ENCODE data around the gene DTX2. TPM values are rescaled to one million over a fixed set of nuclear protein-coding genes. Genes with fewer than 3 reads are reported as not detected.
"Not testable (repeated sequence)": the region's sequence is repeated elsewhere in the genome, so short reads cannot be mapped to it uniquely, and the experiment has no call there.

Gene DTX2
- polyA plus RNA-seq, 3 donors: 10.0 to 17.5 (median 16.0) TPM

DNA sequence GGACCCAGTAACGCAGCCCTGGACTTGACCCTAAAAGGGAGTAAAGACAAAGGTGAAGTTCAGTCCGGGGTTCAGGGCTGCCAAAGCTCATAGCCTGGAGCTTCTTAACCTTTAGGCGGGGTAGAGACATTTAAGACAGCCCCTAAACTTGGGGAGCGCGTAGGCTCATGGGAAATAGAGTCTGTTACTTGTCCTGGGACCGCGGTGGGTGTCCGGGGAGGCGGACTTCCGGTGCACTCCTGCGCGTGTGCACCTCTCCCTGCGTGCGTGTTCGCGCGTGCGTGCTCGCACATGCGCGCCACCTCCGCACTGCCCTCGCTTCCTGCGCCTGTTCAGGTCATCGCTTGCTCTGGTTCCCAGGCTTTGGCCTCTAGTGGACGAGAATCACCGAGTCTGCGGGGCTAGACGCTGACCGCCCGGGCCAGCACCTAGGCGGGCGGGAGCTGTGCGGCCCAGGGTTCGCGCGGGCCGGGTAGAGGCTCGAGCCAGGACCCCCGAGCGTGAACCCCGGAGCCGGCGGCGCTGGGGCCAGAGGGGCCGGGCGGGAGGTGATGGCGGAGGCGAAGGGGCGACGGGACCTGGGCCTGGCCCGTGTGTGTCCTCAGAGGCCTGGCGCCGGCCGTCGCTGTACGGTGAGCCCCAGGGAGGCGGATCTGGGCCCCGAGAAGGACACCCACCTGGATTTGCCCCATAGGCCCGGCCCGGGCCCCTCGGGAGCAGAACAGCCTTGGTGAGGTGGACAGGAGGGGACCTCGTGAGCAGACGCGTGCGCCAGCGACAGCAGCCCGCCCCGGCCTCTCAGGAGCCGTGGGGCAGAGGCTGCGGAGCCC lies 87.7 kb downstream of the DTX2 start:
- 1% methylated on average over 53 to 71 of the region's 71 CpGs for WGBS, 3 donors
- not testable (repeated sequence) for H3K27ac ChIP-seq (ENCODE audit: low read depth, low read length)

DNA sequence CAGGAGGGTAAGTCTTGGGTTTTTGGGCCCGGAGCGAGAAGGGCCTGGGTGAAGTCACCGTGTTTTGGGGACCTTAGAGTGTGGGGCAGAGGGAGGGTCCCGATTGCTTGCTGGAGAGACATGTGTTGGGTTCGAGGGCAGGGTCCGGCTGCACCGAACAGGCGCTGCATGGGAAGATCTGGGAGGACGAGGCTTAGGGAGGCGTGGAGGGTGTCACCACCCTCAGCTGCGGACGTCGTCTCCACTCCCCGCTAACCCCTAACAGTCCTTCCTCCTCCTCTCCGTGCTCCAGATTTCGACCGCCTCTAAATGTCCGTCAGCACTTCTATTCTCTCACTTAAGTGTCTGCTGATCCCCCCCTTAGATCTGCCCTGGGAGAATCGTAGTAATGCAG lies 88.3 kb downstream of the DTX2 start:
- H3K27ac ChIP-seq (ENCODE audit: low read depth, low read length): not testable (repeated sequence)
- 0% methylated on average over 10 to 19 of the region's 19 CpGs for WGBS, 3 donors

DNA sequence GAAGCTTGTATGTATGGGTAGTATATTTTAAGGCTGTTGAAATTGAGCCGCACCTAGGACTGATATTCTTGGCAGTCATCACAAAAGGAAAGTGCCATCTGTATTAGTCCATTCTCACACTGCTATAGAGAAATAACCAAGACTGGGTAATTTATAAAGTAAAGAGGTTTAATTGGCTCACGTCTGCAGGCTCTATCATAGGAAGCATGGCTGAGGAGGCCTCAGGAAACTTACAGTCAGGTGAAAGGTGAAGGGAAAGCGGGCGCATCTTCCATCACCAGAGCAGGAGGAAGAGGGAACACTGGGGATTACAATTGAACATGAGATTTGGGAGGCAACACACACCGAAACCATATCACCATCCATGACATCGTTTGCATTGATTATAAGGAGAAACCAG lies 90.5 kb downstream of the DTX2 start:
- H3K27ac ChIP-seq (ENCODE audit: low read depth, low read length): not testable (repeated sequence)
- WGBS, 3 donors: 85 to 93% (median 89%) methylated on average over 6 of the region's 6 CpGs

Other genes with a start within 250 kb of the DTX2 start
- 1,000 to 10,000 TPM in 1 of 3 donors, 100 to 1,000 TPM in 2; 537 to 1,206 (median 613) TPM for gene HSPB1, start 159.0 kb upstream of the DTX2 start, polyA plus RNA-seq
- 100 to 1,000 TPM in 1 of 3 donors, 10 to 100 TPM in 2; 36.7 to 168 (median 93.3) TPM for gene YWHAG, start 102.7 kb upstream of the DTX2 start, polyA plus RNA-seq
- 1 to 10 TPM; 2.9 to 5.8 (median 4.7) TPM for gene SSC4D, start 52.0 kb upstream of the DTX2 start, polyA plus RNA-seq
- 1 to 10 TPM; 1.0 to 2.5 (median 2.2) TPM for gene ZP3, start 36.8 kb upstream of the DTX2 start, polyA plus RNA-seq
- 10 to 100 TPM in 1 of 3 donors, 1 to 10 TPM in 1, under 1 TPM in 1; 0.60 to 12.8 (median 8.7) TPM for gene UPK3B, start 48.8 kb downstream of the DTX2 start, polyA plus RNA-seq
- under 1 TPM; 0.05 to 0.11 (median 0.10) TPM for gene SPDYE16, start 81.6 kb downstream of the DTX2 start, polyA plus RNA-seq
- 10 to 100 TPM in 2 of 3 donors, 1 to 10 TPM in 1; 9.5 to 17.2 (median 10.3) TPM for gene POMZP3, start 165.6 kb downstream of the DTX2 start, polyA plus RNA-seq